OCI-LY7 (cell line): Measurements from ENCODE around the gene XRCC4. TPM values are rescaled to one million over a fixed set of nuclear protein-coding genes. Genes with fewer than 3 reads are reported as not detected.

ENCODE experiments used
- BruUV-seq: library from RNA; stranded (reverse); fragments of 400-500 nt; replicated peaks from 2 replicates; lab custom pipeline; 2021; lab: Mats Ljungman, UMichigan
- CTCF ChIA-PET: fragments of 300-600 bp; sonication (Branson Sonifier 250); formaldehyde crosslinking; loops from one replicate; lab custom pipeline; 2022; ENCODE audit warnings: antibody characterized with exemption; ENCODE audit not compliant: unreplicated experiment; lab: Charles Lee
- POLR2A ChIA-PET: fragments of 300-600 bp; sonication (Branson Sonifier 250); formaldehyde crosslinking; loops from one replicate; lab custom pipeline; 2022; ENCODE audit warnings: antibody characterized with exemption; lab: Charles Lee
- DNase-seq: peaks from one replicate; pipeline ENCODE4 v3.0.0-alpha.2; 2015; ENCODE audit warnings: low spot score
- H2AFZ ChIP-seq: fragments of 200-600 bp; sonication (generic), shearing (Covaris generic); 2 replicates; pipeline ENCODE4 v1.6.1; 2014; ENCODE audit warnings: mild to moderate bottlenecking, antibody characterized with exemption, low read length, moderate library complexity
- H3K27ac ChIP-seq: fragments of 200-600 bp; sonication (generic); 2 replicates; pipeline ENCODE4 v1.5.1; 2014; ENCODE audit warnings: mixed run types, low read depth, mild to moderate bottlenecking, moderate library complexity, low read length, inconsistent platforms; ENCODE audit not compliant: poor library complexity, severe bottlenecking
- H3K36me3 ChIP-seq: fragments of 200-600 bp; sonication (generic); 2 replicates; pipeline ENCODE4 v1.6.1; 2014; ENCODE audit warnings: mild to moderate bottlenecking, antibody characterized with exemption, low read length, moderate library complexity, mixed read lengths; ENCODE audit not compliant: insufficient read depth
- H3K4me1 ChIP-seq: fragments of 200-600 bp; sonication (generic); 2 replicates; pipeline ENCODE4 v1.5.1; 2014; ENCODE audit warnings: mild to moderate bottlenecking, low read length; ENCODE audit not compliant: insufficient read depth, poor library complexity, severe bottlenecking
- H3K4me2 ChIP-seq: fragments of 200-600 bp; sonication (generic); 2 replicates; pipeline ENCODE4 v1.6.1; 2014; ENCODE audit warnings: mild to moderate bottlenecking, low read length
- H3K4me3 ChIP-seq: fragments of 200-600 bp; sonication (generic); 2 replicates; pipeline ENCODE4 v1.5.1; 2014; ENCODE audit warnings: mild to moderate bottlenecking, low read depth, low read length; ENCODE audit not compliant: poor library complexity, severe bottlenecking
- H3K79me2 ChIP-seq: fragments of 200-600 bp; sonication (generic); 2 replicates; pipeline ENCODE4 v1.6.1; 2016; ENCODE audit warnings: low read depth, mild to moderate bottlenecking, low read length, moderate library complexity, mixed read lengths; ENCODE audit not compliant: insufficient read depth
- H3K9me2 ChIP-seq: fragments of 200-600 bp; sonication (generic); 2 replicates; pipeline ENCODE4 v1.6.1; 2016; ENCODE audit warnings: mild to moderate bottlenecking, low read length, mixed read lengths; ENCODE audit not compliant: insufficient read depth
- H3K9me3 ChIP-seq: fragments of 200-600 bp; sonication (generic); 2 replicates; pipeline ENCODE4 v1.6.1; 2014; ENCODE audit warnings: mild to moderate bottlenecking, mixed run types, low read length, mixed read lengths
- H4K20me1 ChIP-seq: fragments of 200-600 bp; sonication (generic); 2 replicates; pipeline ENCODE4 v1.6.1; 2014; ENCODE audit warnings: mild to moderate bottlenecking, antibody characterized with exemption, low read length, moderate library complexity, mixed read lengths; ENCODE audit not compliant: insufficient read depth
- EZH2phosphoT487 ChIP-seq: fragments of 200-600 bp; sonication (generic); IDR thresholded peaks from 2 replicates; pipeline ENCODE4 v1.6.1; 2018; ENCODE audit warnings: low read depth, borderline replicate concordance, mild to moderate bottlenecking, mixed run types, antibody characterized with exemption, low read length, moderate library complexity, mixed read lengths
- intact Hi-C: fragments of 100-400 bp; cut with micrococcal nuclease; formaldehyde crosslinking; loops from one replicate; pipeline ENCODE4 v1.10.0; 2022; ENCODE audit not compliant: unreplicated experiment
- total RNA-seq, 2 experiments: library from RNA; depleted of rRNA in 1 of 2; stranded (reverse); fragments of >200 nt in 1 of 2; shearing (Covaris generic) in 1 of 2; gene quantifications; 2 replicates each; pipeline ENCODE4 v1.2.3, GENCODE V29; 2014 to 2022
- TF ChIP-seq, protein P1 (sequence below): fragments of 200-600 bp; sonication (generic); conservative IDR thresholded peaks from 2 replicates; pipeline ENCODE4 v1.5.1; 2014; ENCODE audit warnings: mild to moderate bottlenecking, antibody characterized with exemption, low read length, moderate library complexity, mixed read lengths

Gene XRCC4
- total RNA-seq, 2 experiments from 2014 or later, result 14.5 to 23.3 TPM

DNA sequence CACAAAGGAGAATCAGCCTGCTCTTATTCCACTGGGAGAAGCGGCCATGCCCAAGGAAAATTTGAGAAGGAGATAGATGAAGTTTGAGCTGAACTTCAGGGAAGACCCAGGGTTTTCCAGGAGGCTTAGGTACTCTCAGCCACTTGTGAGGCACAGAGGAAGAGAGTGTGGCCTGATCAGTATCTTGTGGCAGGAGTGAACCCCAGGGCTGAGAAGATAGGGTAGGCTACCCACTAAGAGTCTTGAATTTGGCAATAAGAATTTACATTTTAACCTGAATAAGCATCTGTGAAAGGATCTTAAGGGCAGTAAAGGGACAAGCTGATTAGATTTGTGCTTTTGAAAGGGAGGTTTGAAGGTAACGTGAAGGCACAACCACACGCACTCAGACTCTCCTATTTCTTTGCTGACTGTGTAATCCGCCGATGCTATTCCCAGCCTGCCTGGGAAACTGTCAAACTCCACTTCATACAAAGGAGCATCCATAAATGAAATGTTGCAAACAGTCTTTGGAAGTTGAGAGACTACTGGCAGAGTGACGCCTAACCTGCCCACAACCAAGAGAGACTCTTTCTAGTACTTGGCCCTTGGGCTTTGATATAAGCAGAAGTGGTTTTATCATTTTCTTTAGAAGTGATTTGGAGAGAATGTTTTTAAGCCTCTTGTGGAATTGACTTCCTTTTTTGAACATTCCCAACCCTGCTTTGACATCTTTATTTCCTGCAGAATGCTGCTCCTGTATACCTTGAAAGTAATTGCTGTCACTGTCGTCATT is 286.0 kb downstream of the XRCC4 start:
- TF ChIP-seq, protein P1, sequence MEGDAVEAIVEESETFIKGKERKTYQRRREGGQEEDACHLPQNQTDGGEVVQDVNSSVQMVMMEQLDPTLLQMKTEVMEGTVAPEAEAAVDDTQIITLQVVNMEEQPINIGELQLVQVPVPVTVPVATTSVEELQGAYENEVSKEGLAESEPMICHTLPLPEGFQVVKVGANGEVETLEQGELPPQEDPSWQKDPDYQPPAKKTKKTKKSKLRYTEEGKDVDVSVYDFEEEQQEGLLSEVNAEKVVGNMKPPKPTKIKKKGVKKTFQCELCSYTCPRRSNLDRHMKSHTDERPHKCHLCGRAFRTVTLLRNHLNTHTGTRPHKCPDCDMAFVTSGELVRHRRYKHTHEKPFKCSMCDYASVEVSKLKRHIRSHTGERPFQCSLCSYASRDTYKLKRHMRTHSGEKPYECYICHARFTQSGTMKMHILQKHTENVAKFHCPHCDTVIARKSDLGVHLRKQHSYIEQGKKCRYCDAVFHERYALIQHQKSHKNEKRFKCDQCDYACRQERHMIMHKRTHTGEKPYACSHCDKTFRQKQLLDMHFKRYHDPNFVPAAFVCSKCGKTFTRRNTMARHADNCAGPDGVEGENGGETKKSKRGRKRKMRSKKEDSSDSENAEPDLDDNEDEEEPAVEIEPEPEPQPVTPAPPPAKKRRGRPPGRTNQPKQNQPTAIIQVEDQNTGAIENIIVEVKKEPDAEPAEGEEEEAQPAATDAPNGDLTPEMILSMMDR, result no peak
- TF ChIP-seq EZH2phosphoT487, result no peak
- Histone ChIP-seq H3K4me3 (no peak overlapping the region), H2AFZ (no peak overlapping the region), H4K20me1 (no peaks in the 10 kb centered on the region), H3K9me3 (no peaks in the 10 kb centered on the region), H3K36me3 (no peaks in the 10 kb centered on the region), H3K4me2 (no peak overlapping the region), H3K27ac (no peak overlapping the region), H3K9me2 (no peaks in the 10 kb centered on the region), H3K4me1 (no peaks in the 10 kb centered on the region), H3K79me2 (no peaks in the 10 kb centered on the region)
- intact Hi-C loops, result no loop called here
- CTCF ChIA-PET, result no interaction called here
- BruUV-seq, result no TSS peak
- DNase-seq, result no peak
- POLR2A ChIA-PET, result no interaction called here

DNA sequence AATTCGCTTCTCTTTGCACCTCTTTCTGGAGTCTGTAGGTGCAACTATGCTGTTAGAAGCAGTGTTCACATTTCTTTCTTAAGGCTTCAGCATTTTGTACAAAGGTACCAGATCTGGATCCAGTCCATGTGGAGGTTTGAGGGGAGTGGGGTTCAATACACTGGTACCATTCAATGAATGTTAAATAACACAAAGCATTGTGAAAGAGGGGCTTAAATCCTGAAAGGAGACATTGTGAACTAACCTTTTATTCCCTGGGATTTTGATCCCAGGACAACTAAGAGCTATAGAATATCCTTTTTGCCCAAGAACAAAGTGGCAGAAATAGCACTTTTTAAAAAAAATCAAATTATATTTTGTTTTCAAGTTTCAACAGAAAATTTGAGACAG is 286.5 kb downstream of the XRCC4 start:
- no peaks in the 10 kb centered on the region for H3K9me3 ChIP-seq
- no peak for TF ChIP-seq EZH2phosphoT487
- TF ChIP-seq, protein P1, result no peak
- no peaks in the 10 kb centered on the region for H3K4me1 ChIP-seq
- no peaks in the 10 kb centered on the region for H3K36me3 ChIP-seq
- DNase-seq, result no peak
- H3K4me3 ChIP-seq, result no peak overlapping the region
- BruUV-seq, result no TSS peak
- ChIA-PET CTCF (no interaction called here), POLR2A (no interaction called here)
- no peaks in the 10 kb centered on the region for H3K79me2 ChIP-seq
- intact Hi-C loops, result no loop called here
- H3K27ac ChIP-seq, result no peak overlapping the region
- no peaks in the 10 kb centered on the region for H3K9me2 ChIP-seq
- H2AFZ ChIP-seq, result no peak overlapping the region
- H4K20me1 ChIP-seq, result no peaks in the 10 kb centered on the region
- no peak overlapping the region for H3K4me2 ChIP-seq
